NCI-H2227 (cell line): ENCODE data around the gene YPEL4.

Experiments used
- DNase-seq: peaks from one replicate; lab custom pipeline; 2025; ENCODE audit not compliant: unreplicated experiment; lab: John Stamatoyannopoulos, UW

The YPEL4 gene

DNA sequence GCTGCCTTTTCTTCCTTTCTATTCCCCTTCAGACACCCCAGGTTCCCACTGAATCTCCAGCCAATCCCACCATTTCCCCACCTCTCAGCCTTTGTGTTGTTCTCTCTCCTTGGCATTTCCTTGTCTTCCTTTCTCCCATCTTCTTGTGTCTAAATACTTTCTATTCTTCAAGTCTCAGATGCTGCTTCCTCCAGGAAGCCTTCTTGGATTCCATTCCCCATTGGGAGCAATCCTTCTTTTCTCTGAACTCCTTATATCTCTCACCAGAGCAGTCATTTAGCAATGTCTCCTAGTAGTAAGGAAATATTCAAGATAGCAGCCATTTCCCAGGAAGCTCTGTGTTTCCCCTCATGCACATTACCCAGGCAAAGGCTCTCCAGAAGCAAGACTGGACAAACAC lies 15.4 kb downstream of the YPEL4 start:
- DNase-seq = no peak

DNA sequence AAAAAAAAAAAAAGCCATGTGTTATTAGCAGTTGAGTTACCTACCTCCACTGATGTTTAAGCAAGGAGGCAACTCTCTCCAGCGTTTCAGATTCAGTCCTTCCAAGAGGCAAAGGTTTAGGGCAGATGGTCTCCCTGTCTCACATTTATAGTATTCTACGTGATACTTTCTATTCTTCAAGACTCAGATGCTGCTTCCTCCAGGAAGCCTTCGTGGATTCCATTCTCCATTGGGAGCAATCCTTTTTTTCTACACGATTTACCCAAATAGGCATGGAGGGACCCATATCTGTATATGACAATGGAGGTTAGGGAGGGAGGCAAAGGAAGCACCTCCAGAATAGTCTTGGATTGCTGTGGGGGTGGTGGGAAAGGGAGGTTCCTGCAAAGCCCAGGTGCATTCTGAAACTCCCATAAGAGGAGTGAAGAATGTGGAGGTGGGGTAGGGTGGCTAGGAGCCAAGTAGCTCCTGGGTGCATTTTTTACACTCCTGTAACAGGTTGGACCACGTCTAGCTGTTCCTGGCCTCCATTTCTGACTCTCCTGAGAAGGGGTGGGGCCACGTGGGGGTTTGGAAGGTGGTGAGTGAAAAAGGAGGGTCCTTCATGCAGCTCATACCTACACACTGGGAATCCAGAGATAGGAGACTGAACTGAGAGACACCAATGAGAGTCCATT lies 16.2 kb downstream of the YPEL4 start:
- DNase-seq = no peak

DNA sequence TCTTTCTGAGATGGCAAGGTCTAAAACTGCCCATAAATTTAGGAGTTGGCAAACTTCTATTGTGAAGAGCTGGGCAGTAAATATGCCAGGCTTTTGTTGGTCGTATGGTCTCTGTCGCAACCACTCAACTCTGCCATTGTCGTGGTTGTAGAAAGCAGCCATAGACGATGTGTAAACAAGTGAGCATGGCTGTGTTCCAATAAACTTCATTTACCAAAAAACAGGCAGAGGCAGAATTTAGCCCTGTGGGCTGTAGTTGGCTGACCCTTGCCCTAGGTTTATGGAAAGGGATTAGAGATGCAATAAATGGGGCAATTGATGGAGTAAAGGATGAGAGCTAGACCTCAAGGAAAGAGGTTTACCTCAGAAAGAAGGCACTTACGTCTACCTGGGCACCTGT lies 17.6 kb downstream of the YPEL4 start:
- no peak for DNase-seq

DNA sequence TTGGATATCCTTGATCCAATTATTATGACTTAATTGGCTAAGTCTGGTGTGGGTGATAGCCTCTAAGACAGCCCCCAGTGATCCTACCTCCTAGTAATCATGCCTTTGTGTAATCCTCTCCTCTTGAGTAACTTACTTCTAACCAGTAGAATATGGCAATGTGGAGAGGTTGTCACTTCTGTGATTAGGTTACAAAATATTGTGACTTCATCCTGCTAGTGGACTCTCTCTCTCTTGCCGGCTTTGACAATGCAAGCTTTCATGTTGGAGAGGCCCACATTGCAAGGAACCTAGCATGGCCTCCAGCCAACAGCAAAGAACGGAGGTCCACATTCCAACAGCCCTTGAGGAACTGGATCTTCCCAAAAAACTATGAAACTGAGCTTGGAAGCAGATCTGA lies 19.5 kb downstream of the YPEL4 start:
- DNase-seq = no peak

DNA sequence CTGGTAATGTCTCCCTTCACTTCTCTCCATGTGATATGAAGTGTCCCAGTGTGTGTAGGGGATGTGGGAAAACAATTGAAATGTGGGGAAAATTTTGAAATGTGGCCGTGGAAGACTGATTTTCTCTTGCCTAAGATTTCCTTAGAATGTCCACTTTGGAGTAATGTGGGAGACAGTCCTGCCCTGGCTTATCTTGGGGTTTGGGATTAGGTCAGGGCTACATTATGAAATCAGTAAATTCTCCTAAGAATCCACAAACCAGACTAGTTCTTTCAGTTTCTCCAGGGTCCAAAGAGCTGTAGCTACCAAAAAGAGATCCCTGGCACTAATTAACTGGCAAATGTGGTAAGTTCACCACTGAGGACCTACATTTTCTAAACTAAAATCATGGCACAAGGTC lies 22.8 kb downstream of the YPEL4 start:
- no peak for DNase-seq

DNA sequence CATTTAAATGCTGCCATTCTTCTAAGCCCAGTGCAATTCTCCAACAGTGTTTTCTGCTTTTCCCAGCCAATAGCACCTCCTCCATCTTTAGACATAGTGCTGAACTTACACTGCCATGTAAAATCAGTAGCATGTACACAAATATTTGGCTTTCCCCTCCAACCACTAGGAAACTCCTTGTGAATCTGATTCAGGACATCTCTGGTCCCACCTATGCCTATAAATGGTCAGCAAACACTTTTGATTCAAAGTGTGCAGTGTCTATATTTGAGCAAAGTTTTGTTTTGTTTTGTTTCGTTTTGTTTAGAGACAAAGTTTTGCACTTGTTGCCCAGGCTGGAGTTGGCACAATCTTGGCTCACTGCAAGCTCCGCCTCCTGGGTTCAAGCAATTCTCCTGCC lies 24.8 kb downstream of the YPEL4 start:
- DNase-seq = no peak

DNA sequence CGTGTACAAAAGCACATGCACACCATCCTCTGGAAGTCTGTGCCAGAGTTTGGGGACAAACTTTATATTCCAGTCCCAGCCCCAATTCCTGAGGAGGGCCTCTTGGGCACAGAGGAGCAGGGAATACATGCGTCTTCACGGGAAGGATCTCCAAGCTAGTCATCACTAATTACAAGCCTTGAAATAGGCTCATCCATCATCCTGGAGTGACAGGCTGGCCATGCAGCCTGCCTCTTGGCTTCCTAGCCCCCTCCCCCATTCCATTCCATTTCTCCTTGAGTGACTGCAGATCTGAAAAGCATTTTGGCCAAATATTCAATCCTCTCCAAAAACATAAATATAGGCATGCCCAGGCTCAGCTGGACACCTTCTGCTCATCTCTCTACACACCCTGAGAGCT lies 27.4 kb downstream of the YPEL4 start:
- peak; percentile 90 for DNase-seq

DNA sequence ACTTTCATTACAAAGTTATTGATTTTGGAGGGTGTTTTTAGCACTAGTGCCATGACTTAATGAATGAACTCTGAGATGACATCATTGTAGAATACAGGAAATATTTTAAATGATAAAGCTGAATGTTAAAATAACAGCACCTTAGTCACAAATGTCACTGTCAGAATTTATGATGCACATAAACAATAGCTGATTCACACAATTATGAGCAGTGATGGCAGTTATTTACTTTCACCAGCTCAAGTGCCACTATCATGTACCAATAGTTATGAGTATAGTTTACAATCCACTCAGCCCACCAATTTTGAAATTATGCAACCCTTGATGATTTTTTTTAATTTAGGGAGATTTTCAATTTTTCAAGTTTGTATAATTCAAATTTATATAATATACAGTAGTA lies 29.2 kb downstream of the YPEL4 start:
- no peak for DNase-seq

DNA sequence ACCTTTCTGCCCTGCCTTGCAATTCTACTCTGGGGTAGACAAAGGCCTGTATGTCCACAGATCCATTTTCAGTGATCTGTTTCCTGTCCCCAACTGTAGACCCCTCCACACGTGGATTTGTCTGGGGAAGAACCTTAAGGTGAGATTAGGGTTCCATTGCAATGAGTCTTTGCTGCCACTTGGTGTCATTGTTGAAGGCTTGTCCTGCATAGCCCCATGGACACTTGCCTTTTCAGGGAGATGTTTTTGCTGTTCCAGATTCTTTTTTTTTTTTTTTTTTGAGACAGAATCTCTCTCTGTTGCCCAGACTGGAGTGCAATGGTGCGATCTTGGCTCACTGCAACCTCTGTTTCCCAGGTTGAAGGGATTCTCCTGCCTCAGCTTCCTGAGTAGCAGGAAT lies 30.4 kb downstream of the YPEL4 start:
- no peak for DNase-seq

DNA sequence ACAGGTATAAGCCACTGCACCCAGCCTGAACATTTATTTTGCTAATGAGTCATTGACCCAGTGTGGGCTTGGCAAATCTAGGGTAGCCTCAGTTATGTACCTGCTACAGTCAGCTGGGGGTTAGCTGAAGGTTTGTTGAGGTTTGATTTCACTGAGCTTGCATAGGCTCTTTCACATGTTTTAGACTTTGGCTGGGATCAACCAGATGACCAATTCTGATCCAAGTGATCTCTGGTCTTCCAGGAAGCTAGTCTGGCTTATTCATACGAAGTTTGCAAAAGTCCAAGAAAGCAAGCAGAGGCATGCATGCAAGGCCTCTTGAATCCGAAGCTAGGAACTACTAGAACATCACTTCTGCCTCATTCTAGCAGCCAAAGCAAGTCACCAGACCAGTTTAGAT lies 31.3 kb downstream of the YPEL4 start:
- DNase-seq = no peak

DNA sequence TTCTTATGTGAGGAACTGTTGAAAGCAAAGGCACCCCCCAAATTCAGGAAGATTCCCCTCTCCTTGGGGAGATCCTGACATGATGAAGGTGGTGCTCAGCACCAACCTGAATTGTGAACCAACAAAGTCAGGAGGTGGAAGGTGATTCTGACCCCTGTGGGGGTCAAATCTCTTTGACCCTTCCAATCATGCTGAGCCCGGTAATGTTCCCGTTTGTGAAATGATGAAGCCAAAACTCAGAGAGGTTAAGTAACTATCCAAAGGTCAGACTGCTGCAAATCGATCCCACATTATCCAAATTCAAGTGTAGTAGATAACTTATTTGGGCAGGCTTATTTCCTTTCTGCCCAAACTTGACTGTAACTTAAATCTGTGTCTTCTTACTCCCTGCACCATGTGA lies 33.1 kb downstream of the YPEL4 start:
- DNase-seq = no peak

DNA sequence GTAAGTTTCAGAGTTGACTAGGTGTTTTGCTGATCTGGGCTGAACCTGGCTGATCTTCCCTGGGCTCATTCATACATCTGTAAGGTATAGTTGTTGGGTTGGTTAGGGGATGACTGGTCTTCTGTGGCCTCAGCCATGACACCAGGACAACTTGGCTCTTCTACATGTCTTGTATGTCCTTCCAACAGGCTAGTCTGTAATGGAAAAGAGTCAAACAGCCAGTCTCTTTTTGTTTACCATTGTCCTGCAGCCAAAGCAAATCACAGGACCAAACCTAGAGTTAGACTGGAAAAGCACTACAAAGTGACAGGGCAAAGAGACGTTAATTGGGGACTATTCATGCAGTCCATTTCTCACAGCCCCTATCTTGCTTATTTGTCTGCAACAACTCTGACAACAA lies 34.4 kb downstream of the YPEL4 start:
- no peak for DNase-seq

DNA sequence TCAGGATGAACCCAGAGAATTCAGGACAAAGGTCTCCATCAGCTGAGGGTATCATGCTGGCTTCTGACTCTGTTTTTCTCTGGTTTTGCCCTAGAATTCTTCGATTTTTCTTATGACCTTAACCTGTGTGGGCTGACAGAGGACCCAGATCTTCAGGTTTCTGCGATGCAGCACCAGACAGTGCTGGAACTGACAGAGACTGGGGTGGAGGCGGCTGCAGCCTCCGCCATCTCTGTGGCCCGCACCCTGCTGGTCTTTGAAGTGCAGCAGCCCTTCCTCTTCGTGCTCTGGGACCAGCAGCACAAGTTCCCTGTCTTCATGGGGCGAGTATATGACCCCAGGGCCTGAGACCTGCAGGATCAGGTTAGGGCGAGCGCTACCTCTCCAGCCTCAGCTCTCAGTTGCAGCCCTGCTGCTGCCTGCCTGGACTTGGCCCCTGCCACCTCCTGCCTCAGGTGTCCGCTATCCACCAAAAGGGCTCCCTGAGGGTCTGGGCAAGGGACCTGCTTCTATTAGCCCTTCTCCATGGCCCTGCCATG lies 35.4 kb downstream of the YPEL4 start:
- DNase-seq = no peak

DNA sequence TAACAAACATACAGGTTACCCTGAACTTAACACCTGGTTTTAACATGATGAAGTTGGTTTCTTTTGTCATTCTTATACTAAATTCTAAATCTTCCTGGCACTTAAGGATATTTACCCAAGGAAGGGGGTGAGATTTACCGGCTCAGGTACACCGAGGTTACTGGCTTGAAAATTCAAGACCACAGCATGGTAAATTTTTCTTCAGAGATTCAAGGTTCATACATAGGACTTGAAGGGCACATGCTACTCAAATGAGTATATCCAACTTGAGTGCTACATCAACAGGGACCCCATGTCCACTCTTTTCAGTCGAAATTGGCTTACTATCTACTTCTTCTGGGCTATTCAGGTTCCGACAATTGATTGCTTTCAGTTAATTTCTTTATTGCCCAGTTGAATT lies 39.5 kb downstream of the YPEL4 start:
- no peak for DNase-seq

DNA sequence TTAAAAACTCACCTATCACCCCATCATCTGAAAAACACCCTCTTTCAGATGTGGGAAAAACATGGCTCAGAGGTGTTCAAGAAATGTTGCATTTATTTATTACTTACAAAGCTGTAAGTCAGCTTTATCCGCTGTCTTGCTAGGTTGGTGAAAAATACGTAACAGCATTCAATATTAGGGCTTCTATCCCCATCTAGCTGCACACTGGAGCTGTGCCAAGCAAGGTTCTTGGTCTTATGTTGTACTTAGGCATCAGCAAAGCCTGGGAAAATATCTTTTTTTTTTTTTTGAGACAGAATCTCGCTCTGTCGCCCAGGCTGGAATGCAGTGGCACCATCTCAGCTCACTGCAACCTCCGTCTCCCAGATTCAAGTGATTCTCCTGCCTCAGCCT lies 44.7 kb downstream of the YPEL4 start:
- DNase-seq = no peak

DNA sequence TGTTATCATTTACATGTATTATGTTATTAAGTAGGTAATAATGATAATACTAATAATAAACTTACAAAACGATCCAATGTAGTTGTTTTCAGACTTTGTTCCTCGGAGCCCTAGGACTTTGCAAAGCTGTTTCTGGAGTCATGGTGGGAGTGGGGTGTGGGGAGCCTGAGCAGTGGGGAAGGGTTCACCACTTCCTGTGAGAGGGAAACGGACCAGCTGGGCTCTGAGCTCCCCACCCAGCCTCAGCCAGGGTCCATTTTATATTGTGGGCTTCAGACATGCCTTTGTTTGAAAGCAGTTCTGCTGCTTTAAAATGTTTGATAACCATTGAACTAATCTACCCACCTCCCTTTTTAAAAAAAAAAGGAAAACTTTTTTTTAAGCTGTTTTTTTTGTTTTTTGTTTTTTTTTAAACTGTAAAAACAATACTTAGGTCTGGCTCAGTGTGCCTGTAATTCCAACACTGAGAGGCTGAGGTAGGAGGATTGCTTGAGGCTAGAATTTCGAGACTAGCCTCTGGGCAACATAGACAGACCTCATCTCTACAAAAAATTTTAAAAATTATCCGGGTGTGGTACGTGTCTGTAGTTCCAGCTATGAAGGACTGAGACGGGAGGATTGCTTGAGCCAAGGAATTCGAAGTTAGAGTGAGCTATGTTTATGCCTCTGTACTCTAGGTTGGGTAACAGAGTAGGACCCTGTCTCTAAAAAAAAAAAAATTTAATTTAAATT lies 45.2 kb downstream of the YPEL4 start:
- DNase-seq = no peak

DNA sequence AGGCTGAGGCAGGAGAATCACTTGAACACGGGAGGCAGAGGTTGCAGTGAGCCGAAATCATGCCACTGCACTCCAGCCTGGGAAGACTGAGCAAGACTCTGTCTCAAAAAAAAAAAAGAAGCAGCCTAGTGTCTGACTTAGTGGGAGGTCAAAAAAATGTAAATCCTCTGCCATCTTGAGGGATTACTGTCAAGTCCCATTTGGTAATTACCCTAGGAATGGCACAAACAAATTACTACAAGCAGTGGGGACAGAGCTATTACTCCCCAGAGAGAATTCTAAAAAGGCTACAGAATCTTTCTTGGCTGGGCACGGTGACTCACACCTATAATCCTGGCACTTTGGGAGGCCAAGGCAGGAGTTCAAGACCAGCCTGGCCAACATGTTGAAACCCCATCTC lies 48.4 kb downstream of the YPEL4 start:
- DNase-seq = no peak

DNA sequence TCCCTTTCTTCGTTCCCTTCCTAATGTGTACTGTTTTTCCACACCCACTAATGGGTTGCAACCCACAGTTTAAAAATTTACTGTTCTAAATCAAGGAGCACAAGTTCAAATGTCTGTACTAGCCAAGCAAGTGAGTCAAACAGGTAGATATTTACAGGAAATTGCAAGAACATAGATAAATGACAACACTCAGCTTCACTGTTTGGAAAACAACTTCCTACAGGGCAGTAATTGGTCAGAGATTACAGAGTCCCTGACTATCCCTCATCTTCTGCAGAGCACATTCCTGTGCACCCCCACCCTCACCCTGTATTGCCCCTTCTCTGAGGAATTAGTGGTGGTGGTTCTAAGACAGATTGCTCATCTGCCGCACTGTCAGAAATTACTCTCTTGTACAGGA lies 50.3 kb downstream of the YPEL4 start:
- no peak for DNase-seq

DNA sequence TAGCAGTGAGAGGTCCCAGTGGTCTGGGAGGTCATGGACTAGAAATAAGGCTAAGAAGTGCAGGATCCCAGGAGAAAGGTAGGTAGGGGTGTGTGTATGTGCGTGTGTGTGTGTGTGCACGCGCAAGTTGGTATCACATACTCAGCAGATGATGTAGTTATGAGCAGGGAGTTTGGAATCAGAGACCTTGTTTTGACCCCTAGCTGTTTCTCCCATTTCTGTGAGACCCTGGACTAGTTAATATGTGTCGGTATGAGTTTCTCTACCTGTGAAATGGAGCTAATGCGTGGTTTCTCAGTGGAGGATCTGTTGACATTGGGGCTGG lies 50.9 kb downstream of the YPEL4 start:
- no peak for DNase-seq

DNA sequence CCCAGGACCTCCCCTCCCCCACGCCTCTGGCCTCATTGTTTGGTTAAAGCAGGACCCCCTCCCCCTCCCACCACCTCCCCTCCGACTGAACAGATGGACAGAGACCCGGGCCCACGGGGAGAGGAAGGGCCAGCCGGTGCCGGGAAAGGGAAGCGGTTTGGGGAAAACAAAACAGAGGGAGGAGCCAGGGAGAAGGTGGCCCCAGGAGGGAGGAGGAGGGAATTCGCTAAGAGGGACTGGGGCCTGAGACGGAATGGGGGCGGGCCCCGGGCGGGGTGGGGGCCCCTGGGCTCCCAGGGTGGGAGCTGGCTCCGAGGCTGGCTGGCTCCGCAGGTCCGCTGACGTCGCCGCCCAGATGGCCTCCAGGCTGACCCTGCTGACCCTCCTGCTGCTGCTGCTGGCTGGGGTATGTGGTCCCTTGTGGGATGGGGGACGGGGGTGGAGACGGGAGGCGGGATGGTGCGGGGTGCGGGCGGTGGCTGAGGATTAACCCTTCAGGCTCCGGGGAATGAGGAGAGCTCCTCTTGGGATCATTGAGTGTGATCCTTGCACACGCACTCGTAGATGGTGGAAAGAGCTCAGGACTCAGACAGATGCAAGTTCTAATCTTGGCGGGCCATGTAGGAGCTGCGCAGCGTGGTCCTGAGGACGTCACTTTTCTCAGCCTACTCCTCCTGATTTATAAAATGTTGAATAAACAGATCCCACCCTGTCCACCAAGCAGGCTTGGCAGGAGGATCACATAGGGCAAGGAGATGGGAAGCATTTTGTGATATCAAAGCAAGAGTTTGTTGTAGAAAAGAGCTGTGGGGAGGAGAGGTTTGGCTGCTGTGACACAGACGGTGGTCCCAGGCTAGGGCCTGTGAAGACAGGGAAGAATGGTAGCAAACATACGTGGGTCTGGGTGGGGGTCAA lies 51.5 kb downstream of the YPEL4 start:
- peak; percentile 73 for DNase-seq

DNA sequence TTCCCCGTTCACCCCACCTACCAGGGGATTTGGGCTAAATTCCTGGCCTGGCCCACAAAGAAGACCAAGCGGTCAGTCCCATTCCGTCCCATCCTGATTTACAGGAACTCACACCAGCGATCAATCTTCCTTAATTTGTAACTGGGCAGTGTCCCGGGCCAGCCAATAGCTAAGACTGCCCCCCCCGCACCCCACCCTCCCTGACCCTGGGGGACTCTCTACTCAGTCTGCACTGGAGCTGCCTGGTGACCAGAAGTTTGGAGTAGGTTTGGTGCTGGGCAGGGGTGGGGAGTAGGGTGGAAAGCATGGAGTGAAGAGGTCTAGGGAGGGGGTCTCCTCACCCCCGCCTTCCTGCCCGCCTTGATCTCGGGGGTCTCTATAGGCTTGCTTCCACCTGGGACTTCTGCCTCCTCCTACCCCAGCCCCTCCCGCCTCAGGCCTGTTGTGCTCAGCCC lies 52.2 kb downstream of the YPEL4 start, which contains the start of gene SERPING1:
TSS of gene SERPING1 (plus strand) at position 225 of the 455 bp plus-strand sequence. CDS start 586 bp downstream, outside the sequence.
- no peak for DNase-seq
